ENCODE results near the gene DYNC2I2. TPM values are rescaled to one million over a fixed set of nuclear protein-coding genes. Genes with fewer than 3 reads are reported as not detected.
A peak's percentile ranks its signal among the peaks of the same experiment; 100 is the strongest.

Gene DYNC2I2
- total and polyA plus RNA-seq, 2 of the 4 experiments (the other 2 are of a cell fraction): 33.7 to 37.1 TPM

GRCh38 chr9:128689820-128690683, 33.4 kb upstream of the DYNC2I2 start:
- CTCF ChIA-PET: interaction anchor here (0.8 kb wide), 1 partner anchor 12 kb away, joined by 3 read pairs; the partner anchor contains the start of gene PKN3
- WGBS, 2 experiments (ENCODE audit: extremely low coverage in 2 of 2, insufficient read length in 1 of 2): 0% methylated on average over 15 of the region's 83 CpGs; no CpG with 5 or more reads in 1 of the 2 experiments
- Histone ChIP-seq H3K14ac (replicated peaks; ENCODE audit: low read depth, low read length) (peak overlapping the region; percentile 97), H4K5ac (ENCODE audit: low read depth, low read length) (peak overlapping the region; percentile 18), H3K18ac (ENCODE audit: low read depth, low read length) (no peak overlapping the region), H4K20me1 (ENCODE audit: insufficient read depth, low read length) (peaks cover 25% of the 10 kb centered on the region), H3K4me3 (ENCODE audit: insufficient read depth, low read depth, low read length) (peak overlapping the region; percentile 99), H2BK5ac (ENCODE audit: low read depth, low read length, poor library complexity, severe bottlenecking) (peak overlapping the region; percentile 64), H3K4me2 (ENCODE audit: low read depth, low read length) (peak overlapping the region; percentile 94), H3K79me1 (ENCODE audit: low read depth in 1 of 2, low read length in 2 of 2) (peaks cover 20 to 54% of the 10 kb centered on the region in 2 experiments), H3K4me1 (ENCODE audit: control insufficient read depth, insufficient read depth, low read length) (peaks cover 10% of the 10 kb centered on the region), H3K27me3 (ENCODE audit: control insufficient read depth, insufficient read depth, low read length) (no peaks in the 10 kb centered on the region), H3K9ac (ENCODE audit: low read depth, low read length) (peak overlapping the region; percentile 90), H4K91ac (ENCODE audit: insufficient read depth, low read depth, low read length) (peak overlapping the region; percentile 55; the same call in 1 of the 2 replicates), H2AK9ac (replicated peaks; ENCODE audit: low read depth, low read length, poor library complexity) (peak overlapping the region; percentile 97), H3K36me3 (ENCODE audit: control insufficient read depth, insufficient read depth, low read length) (peaks cover 17% of the 10 kb centered on the region), H3K4ac (ENCODE audit: low read depth, low read length) (peak overlapping the region; percentile 89), H3K23ac (ENCODE audit: low read depth, low read length) (peak overlapping the region; percentile 88), H3K9me3 (ENCODE audit: control insufficient read depth, insufficient read depth, low read length) (no peaks in the 10 kb centered on the region), H3K56ac (ENCODE audit: extremely low read depth, insufficient read depth, low read length) (peak overlapping the region; percentile 89), H2AK5ac (ENCODE audit: low read depth, low read length) (peak overlapping the region; percentile 59), H3K9me1 (ENCODE audit: insufficient read depth, low read length) (peaks cover 20% of the 10 kb centered on the region), H2BK120ac (ENCODE audit: low read depth, low read length) (peak overlapping the region; percentile 28; the same call in 1 of the 2 replicates), H2BK15ac (ENCODE audit: low read depth, low read length) (no peak overlapping the region), H2BK20ac (ENCODE audit: low read depth, low read length) (no peak overlapping the region), H3K27ac (ENCODE audit: insufficient read depth, low read length) (peak overlapping the region; percentile 82), H2AFZ (replicated peaks; ENCODE audit: low read length, poor library complexity) (peak overlapping the region; percentile 67), H4K8ac (ENCODE audit: low read depth in 2 of 2, low read length in 2 of 2) (peak overlapping the region; percentile 27 to 58; a peak in 1 of 4 replicates)
- in situ Hi-C loops (cut with MboI; ENCODE audit: low sequenced_read_pairs) (no loop called here), intact Hi-C loops (cut with micrococcal nuclease) (loop anchor here (1.0 to 10.0 kb wide), 3 partner anchors 33 to 115 kb away; partner anchors contain the start of gene DYNC2I2), dilution Hi-C loops (cut with HindIII; ENCODE audit: low sequenced_read_pairs, unreplicated experiment) (no loop called here)
- peak; percentile 21 for ATAC-seq (ENCODE audit: low read depth)
- no TSS peak for BruUV-seq (replicated peaks)
- POLR2A ChIA-PET (ENCODE audit: unreplicated experiment): interaction anchor here (0.6 kb wide), 1 partner anchor 182 kb away, joined by 19 read pairs; no protein-coding TSS in a partner anchor
- peak; percentile 37 for DNase-seq
- TF ChIP-seq MXI1 (IDR thresholded peaks at IDR 0.05; ENCODE audit: borderline replicate concordance, low read depth, low read length) (peak; percentile 77; the same call in 1 of the 2 replicates), MAZ (IDR thresholded peaks at IDR 0.05; ENCODE audit: borderline replicate concordance, low read depth, low read length) (peak; percentile 64), POLR2A (IDR thresholded peaks at IDR 0.05; ENCODE audit: low read depth, low read length) (no peak), BHLHE40 (IDR thresholded peaks at IDR 0.05; ENCODE audit: low read depth, low read length) (no peak)
